HepG2 (cell line): ENCODE data around the gene PPIL3. TPM values are rescaled to one million over a fixed set of nuclear protein-coding genes. Genes with fewer than 3 reads are reported as not detected.
A peak's percentile ranks its signal among the peaks of the same experiment; 100 is the strongest.

Experiments
- ATRX ChIP-seq: sonication (generic); formaldehyde crosslinking; IDR thresholded peaks from 2 replicates; pipeline ENCODE4 v1.4.0; 2020; ENCODE audit warnings: missing genetic modification reagents, borderline replicate concordance
- CBX5 ChIP-seq: sonication (generic); formaldehyde crosslinking; IDR thresholded peaks from 2 replicates; pipeline ENCODE4 v1.4.0; 2020; ENCODE audit warnings: missing genetic modification reagents, borderline replicate concordance
- CEBPG ChIP-seq: IDR thresholded peaks from 2 replicates; pipeline ENCODE4 v1.6.1; 2016
- ELF3 ChIP-seq: IDR thresholded peaks from 2 replicates; pipeline ENCODE4 v1.6.1; 2016; ENCODE audit warnings: missing genetic modification reagents, missing compliant biosample characterization
- NFYB ChIP-seq: sonication (generic); formaldehyde crosslinking; IDR thresholded peaks from 2 replicates; pipeline ENCODE4 v1.4.0; 2020; ENCODE audit warnings: missing genetic modification reagents
- NRL ChIP-seq: sonication (generic); formaldehyde crosslinking; IDR thresholded peaks from 2 replicates; pipeline ENCODE4 v1.5.0; 2020; ENCODE audit warnings: missing genetic modification reagents, mild to moderate bottlenecking, moderate library complexity, borderline replicate concordance
- POLR2G ChIP-seq: fragments of 200-400 bp; formaldehyde crosslinking; IDR thresholded peaks from 2 replicates; pipeline ENCODE4 v1.6.1; 2018; ENCODE audit warnings: mild to moderate bottlenecking, low read depth, low read length, moderate library complexity
- PPARG ChIP-seq: conservative IDR thresholded peaks from 2 replicates; pipeline ENCODE4 v1.6.1; 2016; ENCODE audit warnings: missing biosample characterization, missing genetic modification reagents
- REPIN1 ChIP-seq: sonication (generic); formaldehyde crosslinking; IDR thresholded peaks from 2 replicates; pipeline ENCODE4 v1.8.0; 2022; ENCODE audit warnings: missing genetic modification reagents, low read depth, mild to moderate bottlenecking, borderline replicate concordance
- RORA ChIP-seq: sonication (generic); formaldehyde crosslinking; IDR thresholded peaks from 2 replicates; pipeline ENCODE4 v1.5.0; 2020; ENCODE audit warnings: mild to moderate bottlenecking, missing genetic modification reagents, moderate library complexity
- SMAD9 ChIP-seq: sonication (generic); formaldehyde crosslinking; IDR thresholded peaks from 2 replicates; pipeline ENCODE4 v1.5.1; 2020; ENCODE audit warnings: mild to moderate bottlenecking, missing genetic modification reagents
- SOX13 ChIP-seq, 3 experiments: fragments of 450-650 bp in 1 of 3; sonication (generic) in 1 of 3; formaldehyde crosslinking in 1 of 3; IDR thresholded peaks in 2 of 3; conservative IDR thresholded peaks in 1 of 3; 2 replicates each; pipeline versions ENCODE4 v1.5.0 to v1.6.1; 2016 to 2020; ENCODE audit warnings: antibody characterized with exemption in 1 of 3, mild to moderate bottlenecking in 1 of 3, missing compliant biosample characterization in 1 of 3, missing genetic modification reagents in 1 of 3, moderate library complexity in 1 of 3
- XRCC5 ChIP-seq: fragments of 200-400 bp; formaldehyde crosslinking; optimal IDR thresholded peaks from 2 replicates; pipeline ENCODE3; 2017; ENCODE audit warnings: mild to moderate bottlenecking, low read length
- YEATS2 ChIP-seq: sonication (generic); formaldehyde crosslinking; IDR thresholded peaks from 2 replicates; pipeline ENCODE4 v1.4.0; 2020; ENCODE audit warnings: missing genetic modification reagents, borderline replicate concordance
- ZNF44 ChIP-seq: sonication (generic); formaldehyde crosslinking; IDR thresholded peaks from 2 replicates; pipeline ENCODE4 v1.5.1; 2020; ENCODE audit warnings: mild to moderate bottlenecking, missing genetic modification reagents
- ZNF773 ChIP-seq: sonication (generic); formaldehyde crosslinking; IDR thresholded peaks from 2 replicates; pipeline ENCODE4 v1.4.0; 2020; ENCODE audit warnings: missing genetic modification reagents, borderline replicate concordance
- polyA plus RNA-seq, 8 experiments: library from polyadenylated mRNA; depleted of rRNA in 3 of 8; stranded (reverse) in 7 of 8; unstranded in 1 of 8; fragments of >200 nt; fragmentation: Illumina TruSeq in 4 of 8; extraction: Trizol in 4 of 8; gene quantifications; 2 replicates each; pipeline versions ENCODE4 v1.2.1 to v1.2.3, GENCODE V29; 2011 to 2016; ENCODE audit warnings: low read depth in 4 of 8, missing spikeins in 1 of 8, mixed read lengths in 1 of 8; ENCODE audit not compliant: insufficient read depth in 1 of 8
- total RNA-seq, 5 experiments: library from RNA; depleted of rRNA; stranded (reverse); fragments of >200 nt; fragmentation: Illumina TruSeq; extraction: Trizol; gene quantifications; 2 replicates each; pipeline ENCODE4 v1.2.3, GENCODE V29; 2016; ENCODE audit warnings: low read depth in 1 of 5
- TF ChIP-seq, protein P1 (sequence below): IDR thresholded peaks from 2 replicates; pipeline ENCODE4 v1.6.1; 2016; ENCODE audit warnings: missing compliant biosample characterization, missing genetic modification reagents, borderline replicate concordance
- TF ChIP-seq, protein P2 (sequence below): IDR thresholded peaks from 2 replicates; pipeline ENCODE4 v1.4.0; 2020; ENCODE audit warnings: mild to moderate bottlenecking, missing genetic modification reagents
- TF ChIP-seq, protein P3 (sequence below): IDR thresholded peaks from 2 replicates; pipeline ENCODE4 v1.6.1; 2016; ENCODE audit warnings: low read depth
- TF ChIP-seq, protein P4 (sequence below): IDR thresholded peaks from 2 replicates; pipeline ENCODE4 v1.6.1; 2012; ENCODE audit warnings: low read depth, low read length, improper control_type of control experiment

The PPIL3 gene
- total and polyA plus RNA-seq, 2 of the 13 experiments (the other 11 are each of a cell fraction or from before 2014, with no cell fraction given) = 98.7 to 107 TPM

DNA sequence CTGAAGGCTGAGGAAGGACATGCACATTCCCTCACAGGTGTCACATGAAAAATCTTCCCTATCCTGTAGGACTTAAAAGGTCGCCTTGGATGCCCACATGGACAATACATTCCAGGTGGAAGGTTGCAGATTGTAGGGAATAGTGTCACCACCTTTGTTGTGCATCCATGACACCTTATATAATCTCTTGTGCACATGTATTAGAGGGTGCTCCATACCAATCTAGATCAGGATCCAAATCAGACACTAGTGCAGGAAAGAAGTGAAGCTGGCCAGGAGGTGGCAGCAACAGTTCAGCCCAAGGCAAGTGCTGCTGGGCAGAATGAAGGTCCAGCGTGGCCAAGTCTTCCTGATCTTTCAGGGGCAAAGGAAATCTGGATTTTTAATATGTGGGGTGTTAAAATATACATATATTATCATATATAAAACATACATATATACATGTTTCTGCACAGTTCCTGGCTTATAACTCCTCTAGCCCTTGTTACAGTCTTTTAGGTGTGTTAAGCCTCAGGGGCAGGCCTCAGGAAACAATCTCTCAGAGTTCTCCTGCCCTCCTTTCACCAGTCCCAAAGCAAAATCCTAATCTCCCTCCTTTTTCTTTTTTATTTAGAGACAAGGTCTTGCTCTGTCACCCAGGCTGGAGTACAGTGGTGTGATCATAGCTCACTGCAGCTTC is 16.9 kb upstream of the PPIL3 start (continued):
- TF ChIP-seq, protein P1, sequence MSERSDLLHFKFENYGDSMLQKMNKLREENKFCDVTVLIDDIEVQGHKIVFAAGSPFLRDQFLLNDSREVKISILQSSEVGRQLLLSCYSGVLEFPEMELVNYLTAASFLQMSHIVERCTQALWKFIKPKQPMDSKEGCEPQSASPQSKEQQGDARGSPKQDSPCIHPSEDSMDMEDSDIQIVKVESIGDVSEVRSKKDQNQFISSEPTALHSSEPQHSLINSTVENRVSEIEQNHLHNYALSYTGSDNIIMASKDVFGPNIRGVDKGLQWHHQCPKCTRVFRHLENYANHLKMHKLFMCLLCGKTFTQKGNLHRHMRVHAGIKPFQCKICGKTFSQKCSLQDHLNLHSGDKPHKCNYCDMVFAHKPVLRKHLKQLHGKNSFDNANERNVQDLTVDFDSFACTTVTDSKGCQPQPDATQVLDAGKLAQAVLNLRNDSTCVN (CRISPR knock-in tag) = 0 out of 2 replicates have a peak, but pooled peaks have one; percentile 31
- TF ChIP-seq CEBPG (CRISPR knock-in tag) = peak; percentile 40
- TF ChIP-seq, protein P2, sequence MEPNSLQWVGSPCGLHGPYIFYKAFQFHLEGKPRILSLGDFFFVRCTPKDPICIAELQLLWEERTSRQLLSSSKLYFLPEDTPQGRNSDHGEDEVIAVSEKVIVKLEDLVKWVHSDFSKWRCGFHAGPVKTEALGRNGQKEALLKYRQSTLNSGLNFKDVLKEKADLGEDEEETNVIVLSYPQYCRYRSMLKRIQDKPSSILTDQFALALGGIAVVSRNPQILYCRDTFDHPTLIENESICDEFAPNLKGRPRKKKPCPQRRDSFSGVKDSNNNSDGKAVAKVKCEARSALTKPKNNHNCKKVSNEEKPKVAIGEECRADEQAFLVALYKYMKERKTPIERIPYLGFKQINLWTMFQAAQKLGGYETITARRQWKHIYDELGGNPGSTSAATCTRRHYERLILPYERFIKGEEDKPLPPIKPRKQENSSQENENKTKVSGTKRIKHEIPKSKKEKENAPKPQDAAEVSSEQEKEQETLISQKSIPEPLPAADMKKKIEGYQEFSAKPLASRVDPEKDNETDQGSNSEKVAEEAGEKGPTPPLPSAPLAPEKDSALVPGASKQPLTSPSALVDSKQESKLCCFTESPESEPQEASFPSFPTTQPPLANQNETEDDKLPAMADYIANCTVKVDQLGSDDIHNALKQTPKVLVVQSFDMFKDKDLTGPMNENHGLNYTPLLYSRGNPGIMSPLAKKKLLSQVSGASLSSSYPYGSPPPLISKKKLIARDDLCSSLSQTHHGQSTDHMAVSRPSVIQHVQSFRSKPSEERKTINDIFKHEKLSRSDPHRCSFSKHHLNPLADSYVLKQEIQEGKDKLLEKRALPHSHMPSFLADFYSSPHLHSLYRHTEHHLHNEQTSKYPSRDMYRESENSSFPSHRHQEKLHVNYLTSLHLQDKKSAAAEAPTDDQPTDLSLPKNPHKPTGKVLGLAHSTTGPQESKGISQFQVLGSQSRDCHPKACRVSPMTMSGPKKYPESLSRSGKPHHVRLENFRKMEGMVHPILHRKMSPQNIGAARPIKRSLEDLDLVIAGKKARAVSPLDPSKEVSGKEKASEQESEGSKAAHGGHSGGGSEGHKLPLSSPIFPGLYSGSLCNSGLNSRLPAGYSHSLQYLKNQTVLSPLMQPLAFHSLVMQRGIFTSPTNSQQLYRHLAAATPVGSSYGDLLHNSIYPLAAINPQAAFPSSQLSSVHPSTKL (CRISPR knock-in tag) = 0 out of 2 replicates have a peak, but pooled peaks have one; percentile 30
- peak; percentile 44; the same call in 1 of the 2 replicates for TF ChIP-seq ELF3 (CRISPR knock-in tag)
- TF ChIP-seq CBX5 (CRISPR knock-in tag) = peak; percentile 62; the same call in 1 of the 2 replicates
- peak; percentile 58; the same call in 1 of the 2 replicates for TF ChIP-seq YEATS2 (CRISPR knock-in tag)
- TF ChIP-seq POLR2G = peak; percentile 56
- TF ChIP-seq, protein P3, sequence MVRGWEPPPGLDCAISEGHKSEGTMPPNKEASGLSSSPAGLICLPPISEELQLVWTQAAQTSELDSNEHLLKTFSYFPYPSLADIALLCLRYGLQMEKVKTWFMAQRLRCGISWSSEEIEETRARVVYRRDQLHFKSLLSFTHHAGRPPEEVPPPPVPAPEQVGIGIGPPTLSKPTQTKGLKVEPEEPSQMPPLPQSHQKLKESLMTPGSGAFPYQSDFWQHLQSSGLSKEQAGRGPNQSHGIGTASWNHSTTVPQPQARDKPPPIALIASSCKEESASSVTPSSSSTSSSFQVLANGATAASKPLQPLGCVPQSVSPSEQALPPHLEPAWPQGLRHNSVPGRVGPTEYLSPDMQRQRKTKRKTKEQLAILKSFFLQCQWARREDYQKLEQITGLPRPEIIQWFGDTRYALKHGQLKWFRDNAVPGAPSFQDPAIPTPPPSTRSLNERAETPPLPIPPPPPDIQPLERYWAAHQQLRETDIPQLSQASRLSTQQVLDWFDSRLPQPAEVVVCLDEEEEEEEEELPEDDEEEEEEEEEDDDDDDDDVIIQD (CRISPR knock-in tag) = 0 out of 2 replicates have a peak, but pooled peaks have one; percentile 27
- 0 out of 2 replicates have a peak, but pooled peaks have one; percentile 19 for TF ChIP-seq SMAD9 (CRISPR knock-in tag)
- TF ChIP-seq PPARG = 0 out of 2 replicates have a peak, but pooled peaks have one; percentile 39
- no peak for TF ChIP-seq RORA (CRISPR knock-in tag)
- no peak for TF ChIP-seq NFYB (CRISPR knock-in tag)
- TF ChIP-seq ATRX (CRISPR knock-in tag) = no peak
- TF ChIP-seq REPIN1 (CRISPR knock-in tag) = 0 out of 2 replicates have a peak, but pooled peaks have one; percentile 17
- 0 out of 2 replicates have a peak, but pooled peaks have one; percentile 65 for TF ChIP-seq ZNF44
- no peak for TF ChIP-seq NRL (CRISPR knock-in tag)
- TF ChIP-seq XRCC5 = peak; percentile 80
- TF ChIP-seq, protein P4, sequence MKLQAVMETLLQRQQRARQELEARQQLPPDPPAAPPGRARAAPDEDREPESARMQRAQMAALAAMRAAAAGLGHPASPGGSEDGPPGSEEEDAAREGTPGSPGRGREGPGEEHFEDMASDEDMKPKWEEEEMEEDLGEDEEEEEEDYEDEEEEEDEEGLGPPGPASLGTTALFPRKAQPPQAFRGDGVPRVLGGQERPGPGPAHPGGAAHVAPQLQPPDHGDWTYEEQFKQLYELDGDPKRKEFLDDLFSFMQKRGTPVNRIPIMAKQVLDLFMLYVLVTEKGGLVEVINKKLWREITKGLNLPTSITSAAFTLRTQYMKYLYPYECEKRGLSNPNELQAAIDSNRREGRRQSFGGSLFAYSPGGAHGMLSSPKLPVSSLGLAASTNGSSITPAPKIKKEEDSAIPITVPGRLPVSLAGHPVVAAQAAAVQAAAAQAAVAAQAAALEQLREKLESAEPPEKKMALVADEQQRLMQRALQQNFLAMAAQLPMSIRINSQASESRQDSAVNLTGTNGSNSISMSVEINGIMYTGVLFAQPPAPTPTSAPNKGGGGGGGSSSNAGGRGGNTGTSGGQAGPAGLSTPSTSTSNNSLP = 0 out of 2 replicates have a peak, but pooled peaks have one; percentile 32
- TF ChIP-seq SOX13 (IDR thresholded peaks at IDR 0.05) = no peak
- no peak for TF ChIP-seq SOX13 (CRISPR knock-in tag; conservative IDR thresholded peaks at IDR 0.05 in 1 of 2, IDR thresholded peaks at IDR 0.05 in 1 of 2)
- TF ChIP-seq ZNF773 (CRISPR knock-in tag) = no peak
